ENCODE results near the gene TBC1D2.
"Not testable (repeated sequence)": the region's sequence is repeated elsewhere in the genome, so short reads cannot be mapped to it uniquely, and the experiment has no call there.

The TBC1D2 gene

DNA sequence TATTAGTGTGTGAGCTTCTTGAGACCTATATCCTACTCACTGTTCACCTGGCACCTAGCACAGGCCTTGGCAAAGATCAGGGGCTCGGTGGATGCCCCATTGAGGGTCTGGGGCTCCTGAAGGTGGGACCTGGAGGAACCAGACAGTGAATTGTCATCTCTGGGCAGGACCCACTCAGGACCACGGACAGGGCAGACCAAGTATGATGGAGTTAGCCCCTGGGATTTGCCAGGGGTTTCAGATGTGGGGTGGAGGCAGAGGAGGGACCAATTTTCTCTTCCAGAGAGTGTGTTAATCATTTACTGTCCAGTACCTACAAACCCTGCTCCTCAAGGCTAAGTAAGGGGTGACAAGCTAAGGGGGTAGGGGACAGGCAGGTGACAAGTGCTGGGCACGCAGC, 29.3 kb upstream of the TBC1D2 start:
- no peak for DNase-seq (ENCODE audit: low spot score)
- Mint-ChIP-seq H3K4me1 (ENCODE audit: low read depth) (no peaks in the 10 kb centered on the region), H3K36me3 (ENCODE audit: low read depth) (no peaks in the 10 kb centered on the region), H3K4me3 (no peak overlapping the region), H3K9me3 (no peaks in the 10 kb centered on the region), H3K27ac (no peak overlapping the region), H3K27me3 (ENCODE audit: low read depth) (peaks cover 16% of the 10 kb centered on the region)

DNA sequence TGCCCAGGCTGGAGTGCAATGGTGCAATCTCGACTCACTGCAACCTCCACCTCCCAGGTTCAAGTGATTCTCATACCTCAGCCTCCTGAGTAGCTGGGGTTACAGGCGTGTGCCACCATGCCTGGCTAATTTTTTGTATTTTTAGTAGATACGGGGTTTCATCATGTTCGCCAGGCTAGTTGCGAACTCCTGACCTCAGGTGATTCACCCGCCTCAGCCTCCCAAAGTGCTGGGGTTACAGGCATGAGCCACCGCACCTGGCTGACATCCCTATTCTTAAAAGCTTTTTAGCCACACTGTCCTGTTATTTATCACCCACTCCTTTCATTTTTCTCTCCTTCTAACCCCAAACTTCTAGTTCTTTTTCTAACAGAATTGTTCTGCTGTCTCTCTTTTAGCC, 27.7 kb upstream of the TBC1D2 start:
- H3K4me3 Mint-ChIP-seq; H3K9me3 Mint-ChIP-seq; H3K4me1 Mint-ChIP-seq (ENCODE audit: low read depth); H3K27ac Mint-ChIP-seq; DNase-seq (ENCODE audit: low spot score); H3K36me3 Mint-ChIP-seq (ENCODE audit: low read depth): not testable (repeated sequence)
- H3K27me3 Mint-ChIP-seq (ENCODE audit: low read depth) = peaks cover 24% of the 10 kb centered on the region

DNA sequence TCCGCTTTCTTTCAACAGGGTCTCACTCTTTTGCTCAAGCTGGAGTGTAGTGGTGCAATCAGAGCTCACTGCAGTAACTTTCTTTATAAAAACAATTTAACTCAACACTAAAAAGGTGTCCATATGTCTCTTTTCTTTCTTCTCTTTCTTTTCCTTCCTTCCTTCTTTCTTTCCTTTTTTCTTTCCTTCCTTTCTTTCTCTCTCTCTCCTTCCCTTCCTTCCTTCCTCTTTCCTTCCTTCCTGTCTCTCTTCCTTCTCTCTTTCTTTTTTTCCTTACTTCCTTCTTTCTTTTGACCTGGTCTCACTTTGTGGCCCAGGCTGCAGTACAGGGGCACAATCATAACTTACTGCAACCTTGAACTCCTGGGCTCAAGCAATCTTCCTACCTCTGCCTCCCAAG, 25.8 kb upstream of the TBC1D2 start:
- Mint-ChIP-seq H3K4me1 (ENCODE audit: low read depth) (no peaks in the 10 kb centered on the region), H3K9me3 (no peaks in the 10 kb centered on the region), H3K4me3 (no peak overlapping the region), H3K27me3 (ENCODE audit: low read depth) (peaks cover 37% of the 10 kb centered on the region), H3K36me3 (ENCODE audit: low read depth) (no peaks in the 10 kb centered on the region), H3K27ac (no peak overlapping the region)
- DNase-seq (ENCODE audit: low spot score) = no peak

DNA sequence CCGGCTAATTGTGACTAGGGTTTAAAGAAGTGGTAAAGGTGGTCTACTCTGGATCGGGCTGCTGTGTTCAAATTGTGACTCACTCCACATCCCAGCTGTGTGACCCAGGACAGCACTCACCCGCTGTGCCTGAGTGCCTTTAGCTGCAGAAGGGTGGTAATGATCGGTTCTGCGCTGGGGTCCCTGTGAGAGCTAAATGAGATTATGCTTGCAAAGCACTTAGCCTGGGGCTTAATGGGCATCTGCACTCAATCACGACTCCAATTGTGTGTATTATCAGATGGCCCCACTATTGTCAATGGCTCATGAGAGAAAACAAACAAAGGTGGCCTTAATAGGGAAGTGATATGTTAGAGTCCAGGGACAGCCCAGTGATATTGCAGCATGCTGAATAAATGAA, 25.1 kb upstream of the TBC1D2 start:
- Mint-ChIP-seq H3K4me1 (ENCODE audit: low read depth) (no peaks in the 10 kb centered on the region), H3K9me3 (no peaks in the 10 kb centered on the region), H3K4me3 (no peak overlapping the region), H3K27ac (no peak overlapping the region), H3K36me3 (ENCODE audit: low read depth) (no peaks in the 10 kb centered on the region), H3K27me3 (ENCODE audit: low read depth) (peaks cover 41% of the 10 kb centered on the region)
- DNase-seq (ENCODE audit: low spot score) = no peak

DNA sequence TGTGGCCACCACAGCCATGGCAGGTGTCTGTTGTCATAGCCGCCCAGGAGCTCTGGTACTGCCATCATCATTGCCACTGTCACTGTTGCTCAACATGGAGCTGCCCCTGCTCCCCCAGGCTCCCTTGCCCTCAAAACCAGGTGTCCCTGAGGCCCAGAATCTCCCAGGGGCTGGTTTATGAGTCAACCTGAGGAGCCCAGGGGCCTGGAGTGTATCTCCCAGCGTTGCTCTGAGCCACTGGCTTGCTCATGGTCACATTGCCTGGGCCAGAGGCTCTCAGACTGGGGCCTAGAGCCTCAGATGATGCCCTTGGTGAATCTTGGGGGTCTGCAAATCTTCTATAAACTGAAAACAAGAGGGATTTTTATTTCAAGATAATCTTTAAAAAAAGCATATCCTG, 24.7 kb upstream of the TBC1D2 start:
- peaks cover 44% of the 10 kb centered on the region for H3K27me3 Mint-ChIP-seq (ENCODE audit: low read depth)

DNA sequence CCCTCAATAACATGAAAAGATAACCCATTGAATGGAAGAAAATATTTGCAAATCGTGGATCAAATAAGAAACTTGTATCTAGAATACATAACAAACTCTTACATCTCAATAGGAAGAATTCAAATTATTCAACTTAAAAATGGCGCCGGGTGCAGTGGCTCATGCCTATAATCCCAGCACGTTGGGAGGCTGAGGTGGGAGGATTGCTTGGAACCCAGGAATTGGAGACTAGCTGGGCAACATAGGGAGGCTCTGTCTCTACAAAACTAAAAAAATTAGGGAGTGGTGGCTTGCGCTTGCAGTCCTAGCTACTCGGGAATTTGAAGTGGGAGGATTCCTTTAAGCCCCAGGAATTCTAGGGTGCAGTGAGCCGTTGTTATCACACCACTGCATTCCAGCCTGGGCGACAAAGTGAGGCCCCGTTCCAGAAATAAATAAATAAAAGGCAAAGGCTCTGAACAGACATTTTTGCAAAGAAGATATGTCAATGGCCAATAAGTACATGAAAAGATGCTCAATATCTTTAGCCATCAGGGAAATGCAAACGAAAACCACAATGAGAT, 21.5 kb upstream of the TBC1D2 start:
- Mint-ChIP-seq H3K4me3 (no peak overlapping the region), H3K36me3 (ENCODE audit: low read depth) (no peaks in the 10 kb centered on the region), H3K4me1 (ENCODE audit: low read depth) (no peaks in the 10 kb centered on the region), H3K9me3 (no peaks in the 10 kb centered on the region), H3K27ac (no peak overlapping the region), H3K27me3 (ENCODE audit: low read depth) (peaks cover 44% of the 10 kb centered on the region)
- no peak for DNase-seq (ENCODE audit: low spot score)

More for the DNA sequence above, 24.7 kb upstream of the TBC1D2 start:
- Mint-ChIP-seq H3K36me3 (ENCODE audit: low read depth) (no peaks in the 10 kb centered on the region), H3K4me1 (ENCODE audit: low read depth) (no peaks in the 10 kb centered on the region), H3K9me3 (no peaks in the 10 kb centered on the region), H3K27ac (no peak overlapping the region), H3K4me3 (no peak overlapping the region)
- no peak for DNase-seq (ENCODE audit: low spot score)

DNA sequence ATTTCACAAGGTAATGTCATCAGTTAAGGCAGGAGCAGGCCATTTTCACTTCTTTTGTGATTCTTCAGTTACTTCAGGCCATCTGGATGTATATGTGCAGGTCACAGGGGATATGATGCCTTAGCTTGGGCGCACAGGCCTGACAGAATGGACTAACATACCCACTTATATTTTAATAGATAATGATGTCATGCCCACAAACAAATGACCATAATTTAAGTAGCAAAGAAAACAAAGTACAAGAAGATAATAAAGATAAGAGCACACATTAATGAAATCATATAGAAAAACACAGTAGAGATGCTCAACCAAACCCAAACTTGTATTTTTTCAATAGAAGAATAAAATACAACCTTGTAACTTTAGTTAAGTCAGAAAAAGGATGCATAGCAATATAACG, 19.7 kb upstream of the TBC1D2 start:
- peaks cover 49% of the 10 kb centered on the region for H3K27me3 Mint-ChIP-seq (ENCODE audit: low read depth)

DNA sequence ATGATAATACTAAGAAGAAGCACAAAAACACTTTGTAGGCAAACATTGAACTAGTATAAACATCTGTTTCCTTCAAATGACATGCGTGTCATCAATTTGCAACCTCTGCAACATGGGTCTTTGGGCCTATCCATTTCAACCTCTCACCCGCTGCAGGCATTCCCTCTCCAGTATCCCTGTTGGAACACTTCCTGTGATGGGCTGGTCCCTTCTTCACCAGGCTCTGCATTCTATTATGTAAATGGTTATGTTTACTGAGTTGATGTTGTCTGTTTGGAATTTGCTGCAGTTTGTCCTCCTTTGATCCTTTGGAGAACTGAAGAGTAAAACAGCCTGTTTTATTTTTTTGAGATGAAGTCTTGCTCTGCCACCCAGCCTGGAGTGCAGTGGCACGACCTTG, 16.6 kb upstream of the TBC1D2 start:
- no peak for DNase-seq (ENCODE audit: low spot score)
- no peaks in the 10 kb centered on the region for H3K4me1 Mint-ChIP-seq (ENCODE audit: low read depth)
- H3K9me3 Mint-ChIP-seq = no peaks in the 10 kb centered on the region
- no peak overlapping the region for H3K27ac Mint-ChIP-seq
- peaks cover 53% of the 10 kb centered on the region for H3K27me3 Mint-ChIP-seq (ENCODE audit: low read depth)
- H3K36me3 Mint-ChIP-seq (ENCODE audit: low read depth) = no peaks in the 10 kb centered on the region
- no peak overlapping the region for H3K4me3 Mint-ChIP-seq

More for the DNA sequence above, 19.7 kb upstream of the TBC1D2 start:
- H3K36me3 Mint-ChIP-seq (ENCODE audit: low read depth) = no peaks in the 10 kb centered on the region
- no peak overlapping the region for H3K4me3 Mint-ChIP-seq
- no peak for DNase-seq (ENCODE audit: low spot score)
- H3K27ac Mint-ChIP-seq = no peak overlapping the region
- H3K4me1 Mint-ChIP-seq (ENCODE audit: low read depth) = no peaks in the 10 kb centered on the region
- no peaks in the 10 kb centered on the region for H3K9me3 Mint-ChIP-seq

DNA sequence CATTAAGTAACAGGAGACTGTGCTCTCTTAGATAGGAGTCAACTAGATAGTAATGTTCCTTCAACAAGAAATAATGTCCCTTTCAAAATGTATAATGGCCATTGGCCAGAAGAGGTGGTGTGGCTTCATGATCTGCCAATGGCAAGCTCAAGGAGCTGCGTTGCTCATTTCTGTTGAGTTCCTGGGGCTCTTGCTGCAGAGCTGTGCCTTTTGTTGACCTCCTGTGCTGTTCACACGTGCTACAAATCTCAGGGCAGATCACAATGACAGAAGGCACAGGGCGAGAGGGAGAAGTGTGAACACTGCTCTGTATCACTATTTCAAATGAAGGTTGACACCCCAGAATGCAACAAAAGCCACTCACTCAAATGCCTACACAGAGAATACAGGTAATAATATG, 16.0 kb upstream of the TBC1D2 start:
- H3K36me3 Mint-ChIP-seq (ENCODE audit: low read depth) = no peaks in the 10 kb centered on the region
- H3K4me3 Mint-ChIP-seq = no peak overlapping the region
- H3K27ac Mint-ChIP-seq = no peak overlapping the region
- H3K9me3 Mint-ChIP-seq = no peaks in the 10 kb centered on the region
- DNase-seq (ENCODE audit: low spot score) = no peak
- no peaks in the 10 kb centered on the region for H3K4me1 Mint-ChIP-seq (ENCODE audit: low read depth)
- H3K27me3 Mint-ChIP-seq (ENCODE audit: low read depth) = peaks cover 47% of the 10 kb centered on the region

DNA sequence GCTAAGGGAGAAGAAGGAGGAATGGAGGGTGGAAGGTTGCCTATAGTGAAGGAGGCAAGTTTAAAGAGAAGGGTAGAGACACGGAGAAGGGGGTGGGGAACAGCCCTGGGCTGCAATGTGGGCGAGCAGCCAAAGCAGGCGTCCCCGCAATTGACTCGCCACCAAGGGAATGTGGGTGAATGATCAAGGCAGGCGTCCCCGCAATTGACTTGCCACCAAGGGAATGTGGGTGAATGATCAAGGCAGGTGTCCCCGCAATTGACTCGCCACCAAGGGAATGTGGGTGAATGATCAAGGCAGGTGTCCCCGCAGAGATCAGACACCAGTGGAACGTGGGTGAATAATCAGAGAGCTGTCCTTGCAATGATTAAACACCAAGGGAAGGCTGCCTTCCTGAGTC, 14.8 kb upstream of the TBC1D2 start:
- H3K36me3 Mint-ChIP-seq (ENCODE audit: low read depth); H3K4me3 Mint-ChIP-seq; H3K4me1 Mint-ChIP-seq (ENCODE audit: low read depth); H3K27ac Mint-ChIP-seq; DNase-seq (ENCODE audit: low spot score); H3K9me3 Mint-ChIP-seq: not testable (repeated sequence)
- H3K27me3 Mint-ChIP-seq (ENCODE audit: low read depth) = peaks cover 40% of the 10 kb centered on the region

DNA sequence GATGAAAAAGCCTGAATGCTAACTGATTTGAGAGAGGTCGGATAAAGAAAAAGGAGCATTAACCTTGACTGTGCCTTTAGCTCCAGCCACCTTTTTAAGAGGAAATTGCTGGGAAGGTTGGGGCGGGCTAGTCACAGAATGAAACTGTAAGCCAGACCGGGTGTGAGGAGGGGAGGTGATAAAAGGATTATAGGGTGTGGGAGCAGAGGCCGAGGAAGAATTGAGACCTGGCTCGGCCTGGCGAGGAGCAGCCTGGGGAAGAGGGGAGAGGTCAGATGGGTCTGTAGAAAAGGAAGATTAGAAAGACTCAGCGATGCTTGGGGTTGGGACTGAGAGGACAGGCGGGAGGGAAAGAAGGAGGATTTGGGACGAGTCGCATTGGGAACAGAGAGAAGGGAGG, 14.2 kb upstream of the TBC1D2 start:
- not testable (repeated sequence) for H3K4me1 Mint-ChIP-seq (ENCODE audit: low read depth); H3K9me3 Mint-ChIP-seq; H3K36me3 Mint-ChIP-seq (ENCODE audit: low read depth); DNase-seq (ENCODE audit: low spot score); H3K4me3 Mint-ChIP-seq; H3K27ac Mint-ChIP-seq
- H3K27me3 Mint-ChIP-seq (ENCODE audit: low read depth) = peaks cover 41% of the 10 kb centered on the region

DNA sequence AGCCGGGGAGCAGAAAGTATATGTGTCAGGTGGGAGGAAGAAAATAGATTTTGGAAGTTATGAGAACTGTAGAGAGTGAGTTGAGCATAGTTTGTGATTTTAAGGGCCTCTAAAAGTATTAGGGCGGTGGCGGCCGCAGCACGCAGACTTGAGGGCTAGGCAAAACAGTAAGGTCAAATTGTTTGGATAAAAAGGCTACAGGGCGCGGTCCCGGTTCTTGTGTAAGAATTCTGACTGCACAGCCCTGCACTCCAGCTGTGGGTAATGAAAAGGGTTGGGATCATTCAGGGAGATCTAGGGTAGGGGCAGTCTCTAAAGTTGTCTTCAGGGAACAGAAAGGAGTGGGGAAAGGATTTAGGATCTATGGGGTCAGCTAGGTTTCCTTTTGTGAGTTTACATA, 12.1 kb upstream of the TBC1D2 start:
- H3K27me3 Mint-ChIP-seq (ENCODE audit: low read depth) = peaks cover 39% of the 10 kb centered on the region
- DNase-seq (ENCODE audit: low spot score); H3K36me3 Mint-ChIP-seq (ENCODE audit: low read depth); H3K27ac Mint-ChIP-seq; H3K9me3 Mint-ChIP-seq; H3K4me3 Mint-ChIP-seq; H3K4me1 Mint-ChIP-seq (ENCODE audit: low read depth): not testable (repeated sequence)

DNA sequence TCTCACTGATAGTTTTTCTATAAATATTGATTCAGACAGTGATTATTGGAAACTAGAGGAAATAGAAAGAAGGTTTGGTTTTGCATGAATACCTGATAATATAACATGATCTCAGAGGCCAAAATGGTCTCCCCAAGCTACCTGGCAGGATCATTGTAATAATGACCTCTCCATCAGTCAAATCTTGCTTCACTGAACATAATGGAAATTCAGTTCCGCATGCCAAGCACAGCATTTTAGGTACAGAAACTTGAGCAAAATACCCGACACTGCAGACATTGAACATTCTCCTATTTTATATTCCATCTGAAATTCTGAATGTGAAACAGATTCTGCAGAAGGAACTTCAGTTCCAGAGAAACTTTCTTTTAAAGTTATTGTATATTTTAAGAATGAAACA, 9.1 kb upstream of the TBC1D2 start:
- H3K27me3 Mint-ChIP-seq (ENCODE audit: low read depth) = peaks cover 26% of the 10 kb centered on the region

DNA sequence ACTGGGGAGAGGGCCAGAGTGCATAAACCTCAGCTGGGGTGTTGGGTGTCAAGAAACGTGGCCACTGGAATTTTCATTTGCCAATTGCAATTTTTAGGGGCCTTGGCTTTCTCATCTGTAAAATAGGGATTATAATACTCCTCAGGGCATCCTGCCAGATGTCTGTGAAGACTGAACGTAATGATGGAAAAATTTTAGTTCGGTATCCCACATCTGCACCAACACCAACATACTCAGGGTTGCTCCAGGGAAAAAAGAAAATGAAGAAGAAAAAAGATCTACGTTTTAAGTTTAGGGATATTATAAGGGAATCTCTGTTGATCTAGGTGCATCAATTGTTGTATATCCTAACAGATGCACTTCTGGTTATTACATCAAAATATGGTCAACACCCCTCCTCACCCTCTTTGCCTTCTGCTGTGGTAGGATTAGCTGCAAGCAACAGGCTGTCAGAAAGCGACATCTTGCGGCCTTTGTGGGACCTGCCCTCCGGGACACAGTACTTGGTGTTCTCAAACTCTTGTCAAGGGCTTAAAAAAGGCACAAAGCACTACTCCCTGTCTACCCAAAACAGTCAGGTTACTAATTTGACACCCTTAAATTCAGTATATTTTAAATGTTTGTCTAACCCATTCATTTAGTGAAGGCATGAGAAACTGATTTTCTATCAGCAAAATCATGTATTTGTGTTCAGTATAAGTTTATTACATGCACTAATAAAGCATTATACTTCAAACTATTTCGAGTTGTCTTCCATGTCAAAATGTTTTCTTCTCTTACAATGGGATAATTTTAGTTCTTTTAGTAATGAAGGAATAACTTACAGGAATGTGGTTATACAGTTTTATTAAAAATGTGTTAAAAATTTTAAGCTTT, 8.3 kb upstream of the TBC1D2 start:
- peaks cover 2% of the 10 kb centered on the region for H3K36me3 Mint-ChIP-seq (ENCODE audit: low read depth)
- no peaks in the 10 kb centered on the region for H3K9me3 Mint-ChIP-seq
- H3K4me3 Mint-ChIP-seq = no peak overlapping the region
- H3K27me3 Mint-ChIP-seq (ENCODE audit: low read depth) = peaks cover 22% of the 10 kb centered on the region
- peak; percentile 64 for DNase-seq (ENCODE audit: low spot score)
- H3K4me1 Mint-ChIP-seq (ENCODE audit: low read depth) = peaks cover 2% of the 10 kb centered on the region
- H3K27ac Mint-ChIP-seq = no peak overlapping the region

More for the DNA sequence above, 9.1 kb upstream of the TBC1D2 start:
- Mint-ChIP-seq H3K9me3 (no peaks in the 10 kb centered on the region), H3K36me3 (ENCODE audit: low read depth) (no peaks in the 10 kb centered on the region), H3K4me3 (no peak overlapping the region), H3K4me1 (ENCODE audit: low read depth) (peaks cover 2% of the 10 kb centered on the region), H3K27ac (no peak overlapping the region)
- no peak for DNase-seq (ENCODE audit: low spot score)

DNA sequence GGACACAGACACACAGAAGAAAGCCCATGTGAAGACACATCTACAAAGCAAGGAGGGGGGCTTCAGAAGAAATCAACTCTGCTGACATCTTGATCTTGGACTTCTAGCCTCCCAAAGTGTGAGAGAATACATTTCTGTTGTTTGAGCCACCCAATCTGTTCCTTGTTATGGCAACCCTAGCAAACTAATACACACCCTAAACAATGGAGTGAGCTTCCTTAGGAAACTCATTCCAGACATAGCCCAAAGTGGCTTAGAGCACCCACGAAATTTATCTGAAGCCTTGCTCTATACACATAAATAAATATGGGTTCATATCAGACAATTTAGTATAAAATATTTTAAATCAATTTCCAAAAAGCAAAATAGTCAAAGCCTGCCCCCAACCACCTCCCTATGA, 7.6 kb upstream of the TBC1D2 start:
- Mint-ChIP-seq H3K4me3 (no peak overlapping the region), H3K36me3 (ENCODE audit: low read depth) (peaks cover 2% of the 10 kb centered on the region), H3K4me1 (ENCODE audit: low read depth) (peaks cover 2% of the 10 kb centered on the region), H3K27ac (no peak overlapping the region), H3K27me3 (ENCODE audit: low read depth) (peaks cover 18% of the 10 kb centered on the region), H3K9me3 (no peaks in the 10 kb centered on the region)
- no peak for DNase-seq (ENCODE audit: low spot score)
